Neutrophil (primary cell): Measurements from ENCODE around the gene MSL2.
"Not testable (repeated sequence)": the region's sequence is repeated elsewhere in the genome, so short reads cannot be mapped to it uniquely, and the experiment has no call there.

ENCODE experiments used
- H3K27ac ChIP-seq: fragments of 200-600 bp; sonication (generic); 2 replicates; pipeline ENCODE4 v1.5.1; 2016; ENCODE audit warnings: mild to moderate bottlenecking, moderate library complexity
- H3K27me3 ChIP-seq: fragments of 200-600 bp; sonication (generic); 2 replicates; pipeline ENCODE4 v1.6.0; 2016; ENCODE audit warnings: mild to moderate bottlenecking
- H3K36me3 ChIP-seq: fragments of 200-600 bp; sonication (generic); 2 replicates; pipeline ENCODE4 v1.5.1; 2017
- H3K4me1 ChIP-seq, 2 experiments: fragments of 200-600 bp in 1 of 2; sonication (generic) in 1 of 2; 1 replicate in 1 of 2; 2 replicates in 1 of 2; pipeline versions ENCODE4 v1.5.1 to v1.6.1; 2013 to 2016; ENCODE audit warnings: low read depth in 1 of 2, low read length in 1 of 2, mild to moderate bottlenecking in 1 of 2, moderate library complexity in 1 of 2; ENCODE audit not compliant: control insufficient read depth in 1 of 2, insufficient read depth in 1 of 2
- H3K4me3 ChIP-seq, 2 experiments: fragments of 200-600 bp in 1 of 2; sonication (generic) in 1 of 2; 1 replicate in 1 of 2; 2 replicates in 1 of 2; pipeline ENCODE4 v1.5.1; 2013 to 2016; ENCODE audit warnings: low read depth in 1 of 2, low read length in 1 of 2, mild to moderate bottlenecking in 1 of 2, moderate library complexity in 1 of 2
- H3K9me3 ChIP-seq: fragments of 200-600 bp; sonication (generic); 2 replicates; pipeline ENCODE4 v1.5.1; 2016
- TF ChIP-seq, protein P1 (sequence below): fragments of 200-600 bp; sonication (generic); IDR thresholded peaks from 2 replicates; pipeline ENCODE4 v1.5.1; 2016; ENCODE audit warnings: antibody characterized with exemption

MSL2 gene

DNA sequence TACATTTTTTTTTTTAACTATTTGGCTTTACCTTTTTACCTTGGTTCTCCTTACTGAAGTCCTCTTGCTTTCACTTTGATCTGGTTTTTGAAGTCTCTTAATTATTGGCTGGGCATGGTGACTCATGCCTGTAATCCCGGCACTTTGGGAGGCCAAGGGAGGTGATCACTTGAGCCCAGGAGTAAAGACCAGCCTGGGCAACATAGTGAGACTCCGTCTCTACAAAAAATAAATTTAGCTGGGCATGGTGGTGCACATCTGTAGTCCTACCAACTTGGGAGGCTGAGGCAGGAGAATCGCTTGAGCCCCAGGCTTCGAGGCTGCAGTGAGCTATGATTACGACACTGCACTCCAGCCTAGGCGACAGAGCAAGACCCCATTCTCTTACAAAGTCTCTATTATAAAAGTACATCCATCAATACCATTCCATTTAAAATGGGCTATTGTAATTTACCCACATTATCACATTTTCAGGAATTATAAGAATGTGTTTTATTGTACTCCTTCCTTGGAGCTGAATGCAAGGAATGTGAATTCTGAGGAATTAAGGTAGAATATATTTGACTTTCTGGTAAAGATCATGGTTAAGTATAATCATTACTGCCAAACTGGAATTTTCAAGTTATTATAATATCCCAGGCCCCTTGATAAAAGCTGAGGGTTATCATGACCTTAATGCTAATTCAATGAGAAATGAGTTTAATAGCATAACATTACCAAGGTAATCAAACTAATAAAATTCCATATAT, 49.0 kb downstream of the MSL2 start:
- H3K36me3 ChIP-seq: peaks cover 28% of the 10 kb centered on the region
- no peaks in the 10 kb centered on the region for H3K9me3 ChIP-seq
- no peak overlapping the region for H3K27ac ChIP-seq
- TF ChIP-seq, protein P1, sequence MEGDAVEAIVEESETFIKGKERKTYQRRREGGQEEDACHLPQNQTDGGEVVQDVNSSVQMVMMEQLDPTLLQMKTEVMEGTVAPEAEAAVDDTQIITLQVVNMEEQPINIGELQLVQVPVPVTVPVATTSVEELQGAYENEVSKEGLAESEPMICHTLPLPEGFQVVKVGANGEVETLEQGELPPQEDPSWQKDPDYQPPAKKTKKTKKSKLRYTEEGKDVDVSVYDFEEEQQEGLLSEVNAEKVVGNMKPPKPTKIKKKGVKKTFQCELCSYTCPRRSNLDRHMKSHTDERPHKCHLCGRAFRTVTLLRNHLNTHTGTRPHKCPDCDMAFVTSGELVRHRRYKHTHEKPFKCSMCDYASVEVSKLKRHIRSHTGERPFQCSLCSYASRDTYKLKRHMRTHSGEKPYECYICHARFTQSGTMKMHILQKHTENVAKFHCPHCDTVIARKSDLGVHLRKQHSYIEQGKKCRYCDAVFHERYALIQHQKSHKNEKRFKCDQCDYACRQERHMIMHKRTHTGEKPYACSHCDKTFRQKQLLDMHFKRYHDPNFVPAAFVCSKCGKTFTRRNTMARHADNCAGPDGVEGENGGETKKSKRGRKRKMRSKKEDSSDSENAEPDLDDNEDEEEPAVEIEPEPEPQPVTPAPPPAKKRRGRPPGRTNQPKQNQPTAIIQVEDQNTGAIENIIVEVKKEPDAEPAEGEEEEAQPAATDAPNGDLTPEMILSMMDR: no peak
- no peak overlapping the region for H3K4me3 ChIP-seq
- no peaks in the 10 kb centered on the region for H3K27me3 ChIP-seq
- H3K4me1 ChIP-seq: peaks cover 2% of the 10 kb centered on the region in 2 experiments

DNA sequence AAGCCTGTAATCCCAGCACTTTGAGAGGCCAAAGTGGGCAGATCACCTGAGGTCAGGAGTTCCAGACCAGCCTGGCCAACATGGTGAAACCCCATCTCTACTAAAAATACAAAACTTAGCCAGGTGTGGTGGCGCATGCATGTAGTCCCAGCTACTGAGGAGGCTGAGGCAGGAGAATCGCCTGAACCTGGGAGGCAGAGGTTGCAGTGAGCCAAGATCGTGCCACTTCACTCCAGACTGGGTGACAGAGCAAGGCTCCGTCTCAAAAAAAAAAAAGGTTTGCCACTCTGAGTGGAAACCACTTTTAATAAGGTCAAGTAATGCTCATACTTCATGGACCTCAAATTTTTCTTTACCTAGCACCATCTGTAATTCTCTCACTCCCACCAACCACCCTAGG, 51.7 kb downstream of the MSL2 start:
- not testable (repeated sequence) for H3K9me3 ChIP-seq, H3K27ac ChIP-seq, H3K4me3 ChIP-seq, H3K4me1 ChIP-seq, H3K27me3 ChIP-seq, H3K36me3 ChIP-seq

DNA sequence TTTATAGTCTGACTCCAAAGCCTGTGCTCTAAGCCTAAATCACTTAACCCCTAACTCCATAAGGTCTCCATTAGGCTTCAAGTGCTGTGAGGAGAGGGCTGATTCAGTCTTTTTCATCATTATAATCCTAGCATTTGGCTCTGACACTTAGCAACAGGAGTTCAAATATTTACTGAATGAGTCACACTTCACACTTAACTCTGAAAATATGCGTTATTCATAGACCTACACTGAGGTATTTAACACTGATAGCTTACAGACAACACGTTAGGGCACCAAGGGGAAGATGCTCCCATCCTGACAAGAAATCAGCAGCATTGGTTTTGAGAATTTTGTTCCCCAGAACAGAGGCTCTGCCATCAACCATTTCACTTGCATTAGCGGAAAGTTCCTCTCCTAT, 53.5 kb downstream of the MSL2 start:
- H3K9me3 ChIP-seq: no peaks in the 10 kb centered on the region
- TF ChIP-seq, protein P1: no peak
- H3K4me1 ChIP-seq: peaks cover 9 to 10% of the 10 kb centered on the region in 2 experiments
- no peaks in the 10 kb centered on the region for H3K27me3 ChIP-seq
- peaks cover 3% of the 10 kb centered on the region for H3K36me3 ChIP-seq
- H3K4me3 ChIP-seq: no peak overlapping the region
- H3K27ac ChIP-seq: no peak overlapping the region

DNA sequence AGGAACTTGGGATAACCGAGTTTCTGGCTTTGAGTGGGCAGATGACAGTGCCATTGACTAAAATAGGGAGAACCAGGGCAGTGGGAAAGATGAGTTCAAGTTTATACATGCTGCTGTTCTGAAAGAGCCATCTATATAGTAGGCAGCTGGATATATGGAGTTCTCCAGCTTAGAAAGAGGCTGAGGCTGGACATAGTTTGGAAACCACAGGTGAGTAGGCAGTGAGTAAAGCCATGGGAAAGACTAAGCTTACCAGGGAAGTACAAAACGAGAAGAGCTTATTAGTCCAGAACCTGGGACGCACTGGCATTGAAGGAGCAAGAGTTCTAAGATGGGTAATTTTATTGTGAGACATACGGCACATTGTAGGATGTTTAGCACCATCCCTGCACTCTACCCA, 54.2 kb downstream of the MSL2 start:
- Histone ChIP-seq H3K27me3 (no peaks in the 10 kb centered on the region), H3K4me3 (no peak overlapping the region), H3K27ac (no peak overlapping the region), H3K36me3 (no peaks in the 10 kb centered on the region), H3K4me1 (peaks cover 15% of the 10 kb centered on the region in 2 experiments), H3K9me3 (no peaks in the 10 kb centered on the region)
- TF ChIP-seq, protein P1: no peak

DNA sequence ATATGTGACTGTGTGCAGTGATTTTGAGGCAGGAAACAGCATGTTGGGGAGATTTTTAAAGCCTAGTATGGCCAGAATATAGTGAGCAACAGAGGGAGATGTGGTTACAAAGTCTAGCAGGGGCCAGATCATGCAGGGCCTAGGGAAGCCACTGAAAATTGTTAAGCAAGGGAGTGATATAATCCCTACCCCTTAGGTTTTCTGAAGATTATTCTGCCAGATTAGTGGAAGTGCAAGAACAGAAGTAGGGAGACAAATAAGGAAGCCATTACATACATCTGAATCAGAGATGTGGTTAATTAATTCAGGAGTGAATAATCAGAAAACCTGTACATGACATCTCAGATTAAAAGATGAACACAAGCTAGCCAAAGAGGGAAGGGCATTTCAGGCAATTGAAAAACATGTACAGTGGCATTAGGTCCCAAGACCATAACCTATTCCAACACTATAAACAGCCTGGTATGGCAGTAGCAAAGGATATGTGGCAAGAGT, 54.8 kb downstream of the MSL2 start:
- H3K4me3 ChIP-seq: no peak overlapping the region
- H3K27me3 ChIP-seq: no peaks in the 10 kb centered on the region
- TF ChIP-seq, protein P1: no peak
- H3K27ac ChIP-seq: no peak overlapping the region
- no peaks in the 10 kb centered on the region for H3K36me3 ChIP-seq
- no peaks in the 10 kb centered on the region for H3K9me3 ChIP-seq
- H3K4me1 ChIP-seq: peaks cover 20% of the 10 kb centered on the region in 2 experiments

DNA sequence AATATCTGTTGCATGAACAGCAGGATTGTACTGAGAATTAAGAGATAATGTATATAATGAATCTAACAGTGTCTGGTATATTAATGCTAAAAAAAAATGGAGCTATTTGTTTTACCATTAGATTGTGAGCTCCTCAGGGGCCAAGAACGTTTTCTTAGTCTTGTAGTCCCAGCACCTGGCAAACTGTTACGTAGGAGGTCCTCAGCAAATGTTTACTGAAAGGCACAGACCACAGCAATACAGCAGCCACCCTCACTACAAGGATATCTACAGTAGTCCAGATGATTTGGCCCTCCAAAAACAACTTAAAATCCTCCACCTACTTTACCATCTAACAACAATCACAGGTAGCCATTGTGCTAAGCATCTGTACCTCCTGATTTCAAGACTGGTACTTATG, 59.7 kb downstream of the MSL2 start:
- H3K36me3 ChIP-seq: no peaks in the 10 kb centered on the region
- H3K9me3 ChIP-seq: no peaks in the 10 kb centered on the region
- peaks cover 22 to 24% of the 10 kb centered on the region in 2 experiments for H3K4me1 ChIP-seq
- H3K4me3 ChIP-seq: no peak overlapping the region
- H3K27ac ChIP-seq: no peak overlapping the region
- H3K27me3 ChIP-seq: no peaks in the 10 kb centered on the region
- TF ChIP-seq, protein P1: no peak
